SK-N-SH (cell line): ENCODE results near the gene PADI2. TPM values are rescaled to one million over a fixed set of nuclear protein-coding genes. Genes with fewer than 3 reads are reported as not detected.

Experiments
- CTCF ChIA-PET: fragments of 300-600, 350-600 bp; formaldehyde crosslinking; extraction: SDS; loops from one replicate; lab custom pipeline; 2021; lab: Yijun Ruan, JAX
- POLR2A ChIA-PET: fragments of 350-600 bp; sonication (Branson Sonifier 250); formaldehyde crosslinking; extraction: SDS; loops from one replicate; lab custom pipeline; 2020; ENCODE audit warnings: antibody characterized with exemption, inconsistent platforms; lab: Yijun Ruan, JAX
- DNase-seq: peaks from one replicate; pipeline ENCODE4 v3.0.0; 2012
- H2AFZ ChIP-seq: fragments of 200-600 bp; sonication (generic); 2 replicates; pipeline ENCODE4 v1.8.1; 2016; ENCODE audit warnings: antibody characterized with exemption, mild to moderate bottlenecking, low read depth
- H3F3A ChIP-seq: fragments of 200-600 bp; sonication (generic); replicated peaks from 2 replicates; pipeline ENCODE3; 2016; ENCODE audit warnings: antibody characterized with exemption, mild to moderate bottlenecking; ENCODE audit not compliant: insufficient read depth
- H3K27ac ChIP-seq, 2 experiments: fragments of 200-500 bp in 1 of 2; fragments of 200-600 bp in 1 of 2; sonication (Bioruptor generic) in 1 of 2; sonication (generic), shearing (Covaris generic) in 1 of 2; 2 replicates each; pipeline versions ENCODE4 v1.5.1 to v1.6.1; 2014 to 2016; ENCODE audit warnings: low read depth in 2 of 2, inconsistent platforms in 1 of 2, low read length in 1 of 2, mild to moderate bottlenecking in 1 of 2, mixed read lengths in 1 of 2
- H3K27me3 ChIP-seq: fragments of 200-600 bp; sonication (generic), shearing (Covaris generic); 2 replicates; pipeline ENCODE4 v1.6.1; 2016; ENCODE audit warnings: mixed run types; ENCODE audit not compliant: insufficient read depth
- H3K36me3 ChIP-seq, 2 experiments: fragments of 200-500 bp in 1 of 2; fragments of 200-600 bp in 1 of 2; sonication (Bioruptor generic) in 1 of 2; sonication (generic) in 1 of 2; replicated peaks in 1 of 2; 2 replicates each; pipeline versions ENCODE3 to v1.5.1; 2014 to 2016; ENCODE audit warnings: low read length in 1 of 2, mild to moderate bottlenecking in 1 of 2; ENCODE audit not compliant: insufficient read depth in 2 of 2, control insufficient read depth in 1 of 2
- H3K4me1 ChIP-seq, 2 experiments: fragments of 200-500 bp in 1 of 2; fragments of 200-600 bp in 1 of 2; sonication (Bioruptor generic) in 1 of 2; sonication (generic), shearing (Covaris generic) in 1 of 2; 2 replicates each; pipeline versions ENCODE4 v1.5.1 to v1.6.1; 2014 to 2016; ENCODE audit warnings: low read depth in 1 of 2, low read length in 1 of 2, mixed run types in 1 of 2; ENCODE audit not compliant: insufficient read depth in 2 of 2, control insufficient read depth in 1 of 2
- H3K4me2 ChIP-seq: fragments of 200-600 bp; sonication (generic), shearing (Covaris generic); 2 replicates; pipeline ENCODE4 v1.6.1; 2017; ENCODE audit warnings: mixed run types
- H3K4me3 ChIP-seq, 2 experiments: fragments of 200-500 bp in 1 of 2; fragments of 200-600 bp in 1 of 2; sonication (Bioruptor generic) in 1 of 2; sonication (generic), shearing (Covaris generic) in 1 of 2; 2 replicates each; pipeline versions ENCODE4 v1.5.1 to v1.8.1; 2014 to 2016; ENCODE audit warnings: low read depth in 2 of 2, inconsistent platforms in 1 of 2, low read length in 1 of 2, mild to moderate bottlenecking in 1 of 2, mixed read lengths in 1 of 2, moderate library complexity in 1 of 2
- H3K79me2 ChIP-seq: fragments of 200-600 bp; sonication (generic); 2 replicates; pipeline ENCODE4 v1.8.1; 2017; ENCODE audit warnings: mild to moderate bottlenecking; ENCODE audit not compliant: insufficient read depth
- H3K9ac ChIP-seq: fragments of 200-600 bp; sonication (generic); 2 replicates; pipeline ENCODE4 v1.6.1; 2017; ENCODE audit warnings: mixed run types
- H3K9me2 ChIP-seq: fragments of 200-600 bp; sonication (generic); 2 replicates; pipeline ENCODE4 v1.6.1; 2017; ENCODE audit warnings: mixed run types
- H3K9me3 ChIP-seq: fragments of 200-600 bp; sonication (generic); 2 replicates; pipeline ENCODE4 v1.6.1; 2017; ENCODE audit warnings: mixed run types, mild to moderate bottlenecking, moderate library complexity
- H4K20me1 ChIP-seq: fragments of 200-600 bp; sonication (generic); 2 replicates; pipeline ENCODE4 v1.6.1; 2017; ENCODE audit warnings: mild to moderate bottlenecking, mixed run types; ENCODE audit not compliant: insufficient read depth
- EP300 ChIP-seq, 2 experiments: IDR thresholded peaks; 2 replicates each; pipeline versions ENCODE4 v1.4.0 to v1.6.1; 2012; ENCODE audit warnings: borderline replicate concordance in 1 of 2, low read depth in 1 of 2, low read length in 1 of 2
- EZH2phosphoT487 ChIP-seq: fragments of 200-600 bp; sonication (generic); IDR thresholded peaks from 2 replicates; pipeline ENCODE4 v1.6.1; 2017; ENCODE audit warnings: low read depth, mixed run types, mild to moderate bottlenecking, antibody characterized with exemption, moderate library complexity, borderline replicate concordance
- FOSL2 ChIP-seq: IDR thresholded peaks from 2 replicates; pipeline ENCODE4 v1.4.0; 2012; ENCODE audit warnings: low read depth, mild to moderate bottlenecking, moderate library complexity, borderline replicate concordance
- FOXJ3 ChIP-seq: sonication (generic); formaldehyde crosslinking; IDR thresholded peaks from 2 replicates; pipeline ENCODE4 v1.5.1; 2020; ENCODE audit warnings: mild to moderate bottlenecking, missing genetic modification reagents
- JUND ChIP-seq: IDR thresholded peaks from 2 replicates; pipeline ENCODE4 v1.4.0; 2012
- MEF2A ChIP-seq: IDR thresholded peaks from 2 replicates; pipeline ENCODE4 v1.4.0; 2012; ENCODE audit warnings: low read depth, borderline replicate concordance
- NFIC ChIP-seq: IDR thresholded peaks from 2 replicates; pipeline ENCODE4 v1.4.0; 2012; ENCODE audit warnings: borderline replicate concordance
- NRF1 ChIP-seq: IDR thresholded peaks from 2 replicates; pipeline ENCODE4 v1.6.1; 2012; ENCODE audit warnings: low read depth, mild to moderate bottlenecking, low read length
- PBX3 ChIP-seq: IDR thresholded peaks from 2 replicates; pipeline ENCODE4; 2012
- POLR2AphosphoS5 ChIP-seq: IDR thresholded peaks from 2 replicates; pipeline ENCODE4 v1.6.1; 2012; ENCODE audit warnings: low read depth, low read length
- RAD21 ChIP-seq: IDR thresholded peaks from 2 replicates; pipeline ENCODE4 v1.6.1; 2012; ENCODE audit warnings: mild to moderate bottlenecking, low read length
- RCOR1 ChIP-seq: fragments of 150-350 bp; IDR thresholded peaks from 2 replicates; pipeline ENCODE4 v1.6.1; 2017; ENCODE audit warnings: antibody characterized with exemption, low read length
- REST ChIP-seq: IDR thresholded peaks from 2 replicates; pipeline ENCODE4 v1.6.1; 2012; ENCODE audit warnings: mild to moderate bottlenecking, low read depth, low read length, moderate library complexity
- RXRA ChIP-seq: IDR thresholded peaks from 2 replicates; pipeline ENCODE4 v1.4.0; 2012; ENCODE audit warnings: low read depth, mild to moderate bottlenecking, borderline replicate concordance
- SMC3 ChIP-seq: IDR thresholded peaks from 2 replicates; pipeline ENCODE4 v1.6.1; 2012; ENCODE audit warnings: low read depth, low read length, improper control_type of control experiment
- TAF1 ChIP-seq: IDR thresholded peaks from 2 replicates; pipeline ENCODE4 v1.6.1; 2012; ENCODE audit warnings: low read depth, mild to moderate bottlenecking, low read length, moderate library complexity, borderline replicate concordance
- WGBS: methylation state at CpG from one replicate; pipeline ENCODE4 v1.1.6; 2017; ENCODE audit warnings: low lambda C conversion rate; 5-methylcytosine and 5-hydroxymethylcytosine counted together
- polyA plus RNA-seq, 3 experiments: library from polyadenylated mRNA; depleted of rRNA; stranded (reverse); fragments of >200 nt; gene quantifications; 2 replicates each; pipeline ENCODE4 v1.2.3, GENCODE V29; 2012

The PADI2 gene
- polyA plus RNA-seq, 1 of the 3 experiments (the other 2 are of a cell fraction), result 0.58 TPM

- no peak overlapping the region for H3K4me3 ChIP-seq
- ChIA-PET CTCF (interaction anchor here (2.1 to 3.5 kb wide), 2 partner anchors 11 to 181 kb away, joined by 8 to 10 read pairs; no protein-coding TSS in a partner anchor), POLR2A (no interaction called here)
- H3K9me2 ChIP-seq, result no peaks in the 10 kb centered on the region
- no peak overlapping the region for H3K27ac ChIP-seq
- H3K79me2 ChIP-seq, result peaks cover 30% of the 10 kb centered on the region
- no peaks in the 10 kb centered on the region for H4K20me1 ChIP-seq
- H3K27me3 ChIP-seq, result peaks cover 8% of the 10 kb centered on the region; the same call in 1 of the 2 replicates
- H3K9ac ChIP-seq, result no peak overlapping the region
- TF ChIP-seq EZH2phosphoT487, result no peak
- TF ChIP-seq RXRA, result no peak
- TF ChIP-seq SMC3, result no peak
- no peak for TF ChIP-seq NRF1
- no peak for TF ChIP-seq POLR2AphosphoS5
- TF ChIP-seq FOSL2, result no peak
- TF ChIP-seq TAF1, result no peak
- no peak for TF ChIP-seq RAD21
- no peak for TF ChIP-seq JUND
- no peak for TF ChIP-seq REST
- TF ChIP-seq FOXJ3, result no peak
- no peak for TF ChIP-seq NFIC
- TF ChIP-seq EP300 (IDR thresholded peaks at IDR 0.05; ENCODE audit: borderline replicate concordance in 1 of 2, low read depth in 1 of 2, low read length in 1 of 2), result no peak
- TF ChIP-seq RCOR1, result no peak
- no peak for TF ChIP-seq MEF2A
- TF ChIP-seq PBX3, result no peak
- no peaks in the 10 kb centered on the region for H3K9me3 ChIP-seq
- H3K4me1 ChIP-seq, result peaks cover 8 to 11% of the 10 kb centered on the region in 2 experiments; a peak in 3 of 4 replicates
- peaks cover under 1 to 3% of the 10 kb centered on the region in 2 experiments for H3K36me3 ChIP-seq
- peaks cover 5% of the 10 kb centered on the region for H3F3A ChIP-seq
- H2AFZ ChIP-seq, result no peak overlapping the region
- H3K4me2 ChIP-seq, result no peak overlapping the region
- 93% methylated on average over 7 of the region's 7 CpGs for WGBS
- no peak for DNase-seq
Observed at GRCh38 chr1:17055801-17056200, 63.5 kb downstream of the PADI2 start.
